Neural crest cell (in vitro differentiated cells): ENCODE measurements around the gene ELL. TPM values are rescaled to one million over a fixed set of nuclear protein-coding genes. Genes with fewer than 3 reads are reported as not detected.

Experiments
- DNase-seq: peaks from one replicate; pipeline ENCODE4 v3.0.0; 2021; ENCODE audit warnings: low read depth, mixed read lengths, low spot score
- H3K27ac Mint-ChIP-seq: one replicate; pipeline ENCODE4 v1.8.0; 2021; ENCODE audit warnings: mild to moderate bottlenecking, mixed read lengths; ENCODE audit not compliant: unreplicated experiment
- H3K27me3 Mint-ChIP-seq: 2 replicates; pipeline ENCODE4 v1.8.0; 2021; ENCODE audit warnings: low read depth, mild to moderate bottlenecking, mixed read lengths
- H3K36me3 Mint-ChIP-seq: 2 replicates; pipeline ENCODE4 v1.8.0; 2021; ENCODE audit warnings: low read depth, mild to moderate bottlenecking, mixed read lengths
- H3K4me1 Mint-ChIP-seq: 2 replicates; pipeline ENCODE4 v1.8.0; 2021; ENCODE audit warnings: mixed read lengths
- H3K4me3 Mint-ChIP-seq: one replicate; pipeline ENCODE4 v1.8.0; 2021; ENCODE audit warnings: mild to moderate bottlenecking, mixed read lengths
- H3K9me3 Mint-ChIP-seq: 2 replicates; pipeline ENCODE4 v1.8.0; 2021; ENCODE audit warnings: mixed read lengths
- total RNA-seq: library from RNA; stranded (reverse); gene quantifications from 2 replicates; pipeline ENCODE4 v1.2.1, GENCODE V29; 2021
- TF ChIP-seq, protein P1 (sequence below): fragments of 200-600 bp; sonication (generic); conservative IDR thresholded peaks from 2 replicates; pipeline ENCODE4 v1.5.0; 2021; ENCODE audit warnings: antibody characterized with exemption, mild to moderate bottlenecking

ELL gene
- total RNA-seq, 1 donor from 2014 or later: 11.1 TPM

DNA sequence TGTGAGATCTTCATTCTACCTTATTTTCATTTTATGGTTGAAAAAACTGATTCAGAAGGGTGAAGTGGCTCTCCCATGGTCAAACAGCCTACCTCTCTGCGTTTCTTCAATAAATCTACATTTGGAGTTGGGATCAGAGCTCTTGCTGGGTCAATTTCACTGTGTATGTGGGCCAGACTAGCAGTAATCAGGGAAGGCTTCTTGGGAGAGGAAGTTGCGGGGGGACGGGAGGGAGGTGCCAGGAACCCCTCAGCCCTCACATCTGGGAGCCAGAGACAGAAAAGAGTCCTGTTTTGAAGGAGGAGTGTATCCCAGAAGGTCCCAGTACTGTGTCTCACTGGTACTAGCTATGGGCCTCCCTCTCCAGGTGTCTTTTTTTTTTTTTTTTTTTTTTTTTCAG, 36.7 kb upstream of the ELL start:
- H3K27ac Mint-ChIP-seq: peak overlapping the region; percentile 2
- H3K27me3 Mint-ChIP-seq: no peaks in the 10 kb centered on the region
- peaks cover 13% of the 10 kb centered on the region for H3K4me1 Mint-ChIP-seq
- no peaks in the 10 kb centered on the region for H3K9me3 Mint-ChIP-seq
- no peak for DNase-seq
- peak overlapping the region; percentile 93 for H3K4me3 Mint-ChIP-seq
- TF ChIP-seq, protein P1, sequence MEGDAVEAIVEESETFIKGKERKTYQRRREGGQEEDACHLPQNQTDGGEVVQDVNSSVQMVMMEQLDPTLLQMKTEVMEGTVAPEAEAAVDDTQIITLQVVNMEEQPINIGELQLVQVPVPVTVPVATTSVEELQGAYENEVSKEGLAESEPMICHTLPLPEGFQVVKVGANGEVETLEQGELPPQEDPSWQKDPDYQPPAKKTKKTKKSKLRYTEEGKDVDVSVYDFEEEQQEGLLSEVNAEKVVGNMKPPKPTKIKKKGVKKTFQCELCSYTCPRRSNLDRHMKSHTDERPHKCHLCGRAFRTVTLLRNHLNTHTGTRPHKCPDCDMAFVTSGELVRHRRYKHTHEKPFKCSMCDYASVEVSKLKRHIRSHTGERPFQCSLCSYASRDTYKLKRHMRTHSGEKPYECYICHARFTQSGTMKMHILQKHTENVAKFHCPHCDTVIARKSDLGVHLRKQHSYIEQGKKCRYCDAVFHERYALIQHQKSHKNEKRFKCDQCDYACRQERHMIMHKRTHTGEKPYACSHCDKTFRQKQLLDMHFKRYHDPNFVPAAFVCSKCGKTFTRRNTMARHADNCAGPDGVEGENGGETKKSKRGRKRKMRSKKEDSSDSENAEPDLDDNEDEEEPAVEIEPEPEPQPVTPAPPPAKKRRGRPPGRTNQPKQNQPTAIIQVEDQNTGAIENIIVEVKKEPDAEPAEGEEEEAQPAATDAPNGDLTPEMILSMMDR: no peak
- no peaks in the 10 kb centered on the region for H3K36me3 Mint-ChIP-seq

DNA sequence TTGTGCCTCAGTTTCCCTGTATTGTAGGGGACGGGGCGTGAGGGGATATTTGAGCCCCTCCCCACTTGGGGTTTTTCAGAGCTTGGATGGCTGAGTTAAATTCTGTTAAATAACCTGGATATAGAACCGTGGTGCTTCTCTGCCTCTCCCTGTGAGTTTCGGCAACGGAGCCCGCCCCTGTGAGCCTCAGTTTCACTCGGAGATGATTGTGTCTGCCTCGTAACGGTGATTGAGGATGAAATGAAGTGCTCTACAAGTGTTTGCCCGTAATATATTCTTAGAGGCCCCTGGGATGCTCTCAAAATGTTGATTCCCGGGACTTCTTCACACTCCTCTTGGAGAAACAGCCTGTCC, 36.3 kb upstream of the ELL start:
- no peaks in the 10 kb centered on the region for H3K27me3 Mint-ChIP-seq
- no peaks in the 10 kb centered on the region for H3K36me3 Mint-ChIP-seq
- H3K27ac Mint-ChIP-seq: peak overlapping the region; percentile 81
- H3K4me1 Mint-ChIP-seq: peaks cover 13% of the 10 kb centered on the region
- TF ChIP-seq, protein P1: no peak
- no peak for DNase-seq
- H3K4me3 Mint-ChIP-seq: peak overlapping the region; percentile 93
- H3K9me3 Mint-ChIP-seq: no peaks in the 10 kb centered on the region

DNA sequence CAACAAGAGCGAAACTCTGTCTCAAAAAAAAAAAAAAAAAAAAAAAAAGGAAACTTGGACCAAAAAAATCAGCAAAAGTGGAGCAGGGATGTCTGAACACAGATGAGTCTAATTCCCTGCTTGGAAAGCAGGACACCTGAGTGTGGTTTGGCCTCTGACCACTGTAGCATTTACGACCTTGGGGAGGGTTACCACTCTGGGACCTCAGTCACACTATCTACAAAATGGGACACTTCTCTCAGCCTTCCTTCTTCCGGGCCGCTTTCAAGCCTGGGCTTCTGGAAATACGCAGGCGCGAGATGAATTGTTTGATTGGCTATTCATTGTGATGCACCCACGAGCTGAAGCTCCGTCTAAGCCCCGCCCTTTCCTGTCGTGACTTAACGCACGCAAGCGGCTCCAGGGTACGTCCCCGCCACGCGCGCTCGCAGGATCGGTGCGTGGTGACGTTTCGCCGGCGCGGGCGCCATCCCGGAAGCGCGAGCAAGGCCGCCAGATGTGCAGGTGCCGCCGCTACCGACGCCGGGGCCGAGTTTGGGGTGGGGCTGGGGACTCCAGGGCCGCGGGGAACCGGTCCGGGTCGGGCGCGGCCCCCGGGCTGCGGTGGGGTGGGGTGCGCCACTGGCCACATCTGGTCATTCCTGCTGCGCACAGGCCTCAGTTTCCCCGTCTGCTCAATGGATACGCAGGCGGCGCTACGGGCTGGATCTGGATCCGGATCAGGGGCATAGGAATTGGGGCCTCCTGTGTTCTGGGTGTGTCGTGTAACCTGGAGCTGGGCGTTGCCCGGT, 35.7 kb upstream of the ELL start, which contains the start of gene KXD1:
Gene KXD1, plus strand, starts transcription at position 460 of the 791 bp plus-strand sequence. CDS start 4,187 bp downstream, outside the sequence.
- no peaks in the 10 kb centered on the region for H3K27me3 Mint-ChIP-seq
- TF ChIP-seq, protein P1: no peak
- H3K27ac Mint-ChIP-seq: peak within 1 kb of the TSS; percentile 81
- peaks cover 13% of the 10 kb centered on the region for H3K4me1 Mint-ChIP-seq
- H3K9me3 Mint-ChIP-seq: no peaks in the 10 kb centered on the region
- no peaks in the 10 kb centered on the region for H3K36me3 Mint-ChIP-seq
- H3K4me3 Mint-ChIP-seq: peak within 1 kb of the TSS; percentile 93
- peak; percentile 82 for DNase-seq

GRCh38 chr19:18551631-18552030, 29.8 kb upstream of the ELL start:
- TF ChIP-seq, protein P1: no peak
- H3K4me1 Mint-ChIP-seq: no peaks in the 10 kb centered on the region
- no peak overlapping the region for H3K27ac Mint-ChIP-seq
- no peaks in the 10 kb centered on the region for H3K36me3 Mint-ChIP-seq
- no peaks in the 10 kb centered on the region for H3K27me3 Mint-ChIP-seq
- no peaks in the 10 kb centered on the region for H3K9me3 Mint-ChIP-seq
- H3K4me3 Mint-ChIP-seq: no peak overlapping the region
- DNase-seq: no peak

GRCh38 chr19:18543814-18544475, 22.1 kb upstream of the ELL start:
- Mint-ChIP-seq H3K4me1 (peaks cover 16% of the 10 kb centered on the region), H3K36me3 (no peaks in the 10 kb centered on the region), H3K27me3 (no peaks in the 10 kb centered on the region), H3K4me3 (peak overlapping the region; percentile 93), H3K27ac (no peak overlapping the region), H3K9me3 (no peaks in the 10 kb centered on the region)
- no peak for DNase-seq
- TF ChIP-seq, protein P1: no peak
